Measurements from ENCODE around the gene DNTT. TPM values are rescaled to one million over a fixed set of nuclear protein-coding genes. Genes with fewer than 3 reads are reported as not detected.

Gene DNTT
- total and polyA plus RNA-seq, 2 experiments from 2014 or later = not detected

DNA sequence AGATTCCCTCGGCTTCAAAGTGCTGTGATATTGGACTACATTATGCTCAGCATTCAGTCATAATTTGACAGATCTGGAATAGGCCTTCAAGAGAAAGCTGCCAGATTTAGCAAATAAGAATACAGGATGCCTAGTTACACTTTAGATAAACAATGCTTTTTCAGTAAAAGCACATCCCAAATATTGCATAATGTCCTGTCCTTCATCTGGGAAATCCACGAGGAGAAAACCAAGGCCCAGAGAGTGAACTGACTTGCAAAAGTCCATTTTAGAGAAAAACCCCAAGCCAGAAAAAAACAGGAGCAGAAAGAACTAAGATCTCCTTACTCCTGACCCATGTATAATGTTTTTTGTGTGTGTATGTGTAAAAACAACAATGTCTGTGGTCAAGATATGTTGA, 20.9 kb upstream of the DNTT start (continued):
- TF ChIP-seq EZH2 (IDR thresholded peaks at IDR 0.05; ENCODE audit: low read depth, unreplicated experiment) = no peak
- no peak for TF ChIP-seq ZNF331 (CRISPR knock-in tag; IDR thresholded peaks at IDR 0.05; ENCODE audit: low read depth)

DNA sequence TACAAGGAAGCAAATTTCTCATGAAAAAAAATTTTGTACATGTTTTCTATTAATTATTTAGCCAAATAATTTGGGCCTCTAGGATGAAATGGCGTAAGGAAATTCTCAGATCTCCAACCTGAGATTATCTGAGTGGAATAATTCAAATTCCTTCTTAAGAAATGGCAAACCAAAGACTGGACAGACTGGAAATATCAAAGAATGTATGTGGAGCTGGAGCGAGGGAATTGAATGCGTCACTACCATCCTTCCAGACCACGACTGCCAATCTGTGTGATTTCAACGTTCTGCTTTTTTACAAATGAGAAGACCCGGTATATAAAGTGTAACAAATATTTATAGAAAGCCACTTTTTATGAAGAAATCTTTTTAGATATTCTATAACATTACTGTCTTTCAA, 20.5 kb upstream of the DNTT start:
- Histone ChIP-seq H3K4me1 (ENCODE audit: insufficient read depth) (no peaks in the 10 kb centered on the region), H3K4me3 (no peak overlapping the region), H3K36me3 (ENCODE audit: insufficient read depth) (no peaks in the 10 kb centered on the region), H4K20me1 (replicated peaks; ENCODE audit: insufficient read depth) (no peaks in the 10 kb centered on the region), H3K4me2 (no peak overlapping the region), H3K27ac (ENCODE audit: low read depth) (no peak overlapping the region), H3K9me2 (ENCODE audit: insufficient read depth) (peaks cover 5% of the 10 kb centered on the region), H3F3A (replicated peaks; ENCODE audit: low read depth) (no peaks in the 10 kb centered on the region), H2AFZ (no peak overlapping the region), H3K27me3 (ENCODE audit: insufficient read depth) (no peaks in the 10 kb centered on the region), H3K79me2 (replicated peaks; ENCODE audit: insufficient read depth) (no peaks in the 10 kb centered on the region)
- no peaks in the 10 kb centered on the region for H3K27me3 Mint-ChIP-seq (ENCODE audit: insufficient read depth, low read depth, poor library complexity)
- no peaks in the 10 kb centered on the region for H3K9me3 Mint-ChIP-seq
- no peak for DNase-seq (ENCODE audit: low spot score)
- no peak overlapping the region for H3K4me3 Mint-ChIP-seq
- no peak overlapping the region for H3K27ac Mint-ChIP-seq
- ATAC-seq = no peak
- no peak for TF ChIP-seq CREB1 (CRISPR knock-in tag; IDR thresholded peaks at IDR 0.05; ENCODE audit: low read depth)
- TF ChIP-seq STAT1 (IDR thresholded peaks at IDR 0.05; ENCODE audit: unreplicated experiment) = no peak
- no peak for TF ChIP-seq ZNF114 (CRISPR knock-in tag; IDR thresholded peaks at IDR 0.05)
- no peak for TF ChIP-seq POLR2AphosphoS5 (IDR thresholded peaks at IDR 0.05; ENCODE audit: low read depth)
- TF ChIP-seq NANOG (IDR thresholded peaks at IDR 0.05; ENCODE audit: borderline replicate concordance) = no peak
- TF ChIP-seq, protein P1, sequence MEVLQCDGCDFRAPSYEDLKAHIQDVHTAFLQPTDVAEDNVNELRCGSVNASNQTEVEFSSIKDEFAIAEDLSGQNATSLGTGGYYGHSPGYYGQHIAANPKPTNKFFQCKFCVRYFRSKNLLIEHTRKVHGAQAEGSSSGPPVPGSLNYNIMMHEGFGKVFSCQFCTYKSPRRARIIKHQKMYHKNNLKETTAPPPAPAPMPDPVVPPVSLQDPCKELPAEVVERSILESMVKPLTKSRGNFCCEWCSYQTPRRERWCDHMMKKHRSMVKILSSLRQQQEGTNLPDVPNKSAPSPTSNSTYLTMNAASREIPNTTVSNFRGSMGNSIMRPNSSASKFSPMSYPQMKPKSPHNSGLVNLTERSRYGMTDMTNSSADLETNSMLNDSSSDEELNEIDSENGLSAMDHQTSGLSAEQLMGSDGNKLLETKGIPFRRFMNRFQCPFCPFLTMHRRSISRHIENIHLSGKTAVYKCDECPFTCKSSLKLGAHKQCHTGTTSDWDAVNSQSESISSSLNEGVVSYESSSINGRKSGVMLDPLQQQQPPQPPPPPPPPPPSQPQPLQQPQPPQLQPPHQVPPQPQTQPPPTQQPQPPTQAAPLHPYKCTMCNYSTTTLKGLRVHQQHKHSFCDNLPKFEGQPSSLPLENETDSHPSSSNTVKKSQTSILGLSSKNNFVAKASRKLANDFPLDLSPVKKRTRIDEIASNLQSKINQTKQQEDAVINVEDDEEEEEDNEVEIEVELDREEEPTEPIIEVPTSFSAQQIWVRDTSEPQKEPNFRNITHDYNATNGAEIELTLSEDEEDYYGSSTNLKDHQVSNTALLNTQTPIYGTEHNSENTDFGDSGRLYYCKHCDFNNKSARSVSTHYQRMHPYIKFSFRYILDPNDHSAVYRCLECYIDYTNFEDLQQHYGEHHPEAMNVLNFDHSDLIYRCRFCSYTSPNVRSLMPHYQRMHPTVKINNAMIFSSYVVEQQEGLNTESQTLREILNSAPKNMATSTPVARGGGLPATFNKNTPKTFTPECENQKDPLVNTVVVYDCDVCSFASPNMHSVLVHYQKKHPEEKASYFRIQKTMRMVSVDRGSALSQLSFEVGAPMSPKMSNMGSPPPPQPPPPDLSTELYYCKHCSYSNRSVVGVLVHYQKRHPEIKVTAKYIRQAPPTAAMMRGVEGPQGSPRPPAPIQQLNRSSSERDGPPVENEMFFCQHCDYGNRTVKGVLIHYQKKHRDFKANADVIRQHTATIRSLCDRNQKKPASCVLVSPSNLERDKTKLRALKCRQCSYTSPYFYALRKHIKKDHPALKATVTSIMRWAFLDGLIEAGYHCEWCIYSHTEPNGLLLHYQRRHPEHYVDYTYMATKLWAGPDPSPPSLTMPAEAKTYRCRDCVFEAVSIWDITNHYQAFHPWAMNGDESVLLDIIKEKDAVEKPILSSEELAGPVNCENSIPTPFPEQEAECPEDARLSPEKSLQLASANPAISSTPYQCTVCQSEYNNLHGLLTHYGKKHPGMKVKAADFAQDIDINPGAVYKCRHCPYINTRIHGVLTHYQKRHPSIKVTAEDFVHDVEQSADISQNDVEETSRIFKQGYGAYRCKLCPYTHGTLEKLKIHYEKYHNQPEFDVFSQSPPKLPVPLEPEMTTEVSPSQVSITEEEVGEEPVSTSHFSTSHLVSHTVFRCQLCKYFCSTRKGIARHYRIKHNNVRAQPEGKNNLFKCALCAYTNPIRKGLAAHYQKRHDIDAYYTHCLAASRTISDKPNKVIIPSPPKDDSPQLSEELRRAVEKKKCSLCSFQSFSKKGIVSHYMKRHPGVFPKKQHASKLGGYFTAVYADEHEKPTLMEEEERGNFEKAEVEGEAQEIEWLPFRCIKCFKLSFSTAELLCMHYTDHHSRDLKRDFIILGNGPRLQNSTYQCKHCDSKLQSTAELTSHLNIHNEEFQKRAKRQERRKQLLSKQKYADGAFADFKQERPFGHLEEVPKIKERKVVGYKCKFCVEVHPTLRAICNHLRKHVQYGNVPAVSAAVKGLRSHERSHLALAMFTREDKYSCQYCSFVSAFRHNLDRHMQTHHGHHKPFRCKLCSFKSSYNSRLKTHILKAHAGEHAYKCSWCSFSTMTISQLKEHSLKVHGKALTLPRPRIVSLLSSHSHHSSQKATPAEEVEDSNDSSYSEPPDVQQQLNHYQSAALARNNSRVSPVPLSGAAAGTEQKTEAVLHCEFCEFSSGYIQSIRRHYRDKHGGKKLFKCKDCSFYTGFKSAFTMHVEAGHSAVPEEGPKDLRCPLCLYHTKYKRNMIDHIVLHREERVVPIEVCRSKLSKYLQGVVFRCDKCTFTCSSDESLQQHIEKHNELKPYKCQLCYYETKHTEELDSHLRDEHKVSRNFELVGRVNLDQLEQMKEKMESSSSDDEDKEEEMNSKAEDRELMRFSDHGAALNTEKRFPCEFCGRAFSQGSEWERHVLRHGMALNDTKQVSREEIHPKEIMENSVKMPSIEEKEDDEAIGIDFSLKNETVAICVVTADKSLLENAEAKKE (CRISPR knock-in tag; IDR thresholded peaks at IDR 0.05) = no peak
- no peak for TF ChIP-seq EZH2 (IDR thresholded peaks at IDR 0.05; ENCODE audit: low read depth, unreplicated experiment)
- TF ChIP-seq EZH2phosphoT487 (IDR thresholded peaks at IDR 0.05; ENCODE audit: unreplicated experiment) = no peak
- TF ChIP-seq CTCF (conservative IDR thresholded peaks at IDR 0.05; ENCODE audit: low read depth in 2 of 2) = no peak
- no peak for TF ChIP-seq ZNF331 (CRISPR knock-in tag; IDR thresholded peaks at IDR 0.05; ENCODE audit: low read depth)
- TF ChIP-seq, protein P2, sequence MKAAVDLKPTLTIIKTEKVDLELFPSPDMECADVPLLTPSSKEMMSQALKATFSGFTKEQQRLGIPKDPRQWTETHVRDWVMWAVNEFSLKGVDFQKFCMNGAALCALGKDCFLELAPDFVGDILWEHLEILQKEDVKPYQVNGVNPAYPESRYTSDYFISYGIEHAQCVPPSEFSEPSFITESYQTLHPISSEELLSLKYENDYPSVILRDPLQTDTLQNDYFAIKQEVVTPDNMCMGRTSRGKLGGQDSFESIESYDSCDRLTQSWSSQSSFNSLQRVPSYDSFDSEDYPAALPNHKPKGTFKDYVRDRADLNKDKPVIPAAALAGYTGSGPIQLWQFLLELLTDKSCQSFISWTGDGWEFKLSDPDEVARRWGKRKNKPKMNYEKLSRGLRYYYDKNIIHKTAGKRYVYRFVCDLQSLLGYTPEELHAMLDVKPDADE (IDR thresholded peaks at IDR 0.05) = no peak
- TF ChIP-seq JUNB (IDR thresholded peaks at IDR 0.05; ENCODE audit: unreplicated experiment) = no peak
- no peak for TF ChIP-seq REST (IDR thresholded peaks at IDR 0.05; ENCODE audit: unreplicated experiment)
- peaks cover 18% of the 10 kb centered on the region; the same call in 2 of the 3 replicates for H3K4me1 Mint-ChIP-seq
- H3K36me3 Mint-ChIP-seq (ENCODE audit: low read depth) = no peaks in the 10 kb centered on the region

Data from GM23338 (cell line).